Activated T-helper 1 cell treated with anti-CD3 and anti-CD28 coated beads, Interleukin-12 subunit alpha, Interleukin-12 subunit beta, Interleukin-2, Interleukin-4 antibody, amounts not matched to agents 30 ng/mL and 10 ng/mL and 1 ng/mL, durations not matched to agents 14 hours and 24 hours and 36 hours (primary cell): ENCODE data around the gene TJP3. TPM values are rescaled to one million over a fixed set of nuclear protein-coding genes. Genes with fewer than 3 reads are reported as not detected.
A peak's percentile ranks its signal among the peaks of the same experiment; 100 is the strongest.

Experiments used
- DNase-seq: peaks from one replicate; pipeline ENCODE4 v3.0.0; 2021; ENCODE audit warnings: low spot score
- H3K27ac Mint-ChIP-seq: one replicate; pipeline ENCODE4 v1.8.0; 2021; ENCODE audit warnings: mild to moderate bottlenecking, mixed read lengths
- H3K27me3 Mint-ChIP-seq: one replicate; pipeline ENCODE4 v1.8.0; 2022; ENCODE audit warnings: mild to moderate bottlenecking, moderate library complexity, mixed read lengths; ENCODE audit not compliant: insufficient read depth
- H3K36me3 Mint-ChIP-seq: one replicate; pipeline ENCODE4 v1.8.0; 2021; ENCODE audit warnings: low read depth, mixed read lengths
- H3K4me1 Mint-ChIP-seq: one replicate; pipeline ENCODE4 v1.8.0; 2021; ENCODE audit warnings: low read depth, mixed read lengths
- H3K4me3 Mint-ChIP-seq: one replicate; pipeline ENCODE4 v1.8.0; 2021; ENCODE audit warnings: mild to moderate bottlenecking, moderate library complexity, mixed read lengths
- H3K9me3 Mint-ChIP-seq: one replicate; pipeline ENCODE4 v1.8.0; 2021; ENCODE audit warnings: mixed read lengths
- intact Hi-C: fragments of 100-400 bp; cut with micrococcal nuclease; formaldehyde crosslinking; loops from one replicate; pipeline ENCODE4 v1.15.1; 2024
- total RNA-seq: library from RNA; stranded (reverse); gene quantifications from 2 replicates; pipeline ENCODE4 v1.2.3, GENCODE V29; 2022

TJP3 gene
- total RNA-seq, 1 donor from 2014 or later = 0.08 TPM

DNA sequence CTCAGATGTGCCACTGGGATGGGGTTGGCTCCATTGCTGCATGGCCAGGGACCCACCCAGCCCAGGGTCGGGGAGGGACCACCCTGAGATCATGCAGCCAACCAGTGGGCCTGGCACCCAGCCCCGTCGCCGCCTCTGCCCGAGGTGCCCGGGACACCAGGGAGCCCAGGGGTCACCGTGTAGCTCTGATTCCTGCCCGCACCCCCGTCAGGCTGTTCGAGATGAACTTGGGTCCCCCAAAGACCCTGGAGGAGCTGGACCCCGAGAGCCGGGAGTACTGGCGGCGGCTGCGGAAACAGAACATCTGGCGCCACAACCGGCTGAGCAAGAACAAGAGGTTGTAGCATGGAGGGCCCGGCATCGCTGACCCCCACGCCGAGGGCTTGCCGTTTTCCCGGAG, 58.9 kb downstream of the TJP3 start:
- intact Hi-C loops = no loop called here
- Mint-ChIP-seq H3K4me3 (no peak overlapping the region), H3K27me3 (peaks cover 2% of the 10 kb centered on the region), H3K36me3 (peaks cover 17% of the 10 kb centered on the region), H3K27ac (no peak overlapping the region), H3K4me1 (peaks cover 20% of the 10 kb centered on the region), H3K9me3 (no peaks in the 10 kb centered on the region)
- DNase-seq = no peak

DNA sequence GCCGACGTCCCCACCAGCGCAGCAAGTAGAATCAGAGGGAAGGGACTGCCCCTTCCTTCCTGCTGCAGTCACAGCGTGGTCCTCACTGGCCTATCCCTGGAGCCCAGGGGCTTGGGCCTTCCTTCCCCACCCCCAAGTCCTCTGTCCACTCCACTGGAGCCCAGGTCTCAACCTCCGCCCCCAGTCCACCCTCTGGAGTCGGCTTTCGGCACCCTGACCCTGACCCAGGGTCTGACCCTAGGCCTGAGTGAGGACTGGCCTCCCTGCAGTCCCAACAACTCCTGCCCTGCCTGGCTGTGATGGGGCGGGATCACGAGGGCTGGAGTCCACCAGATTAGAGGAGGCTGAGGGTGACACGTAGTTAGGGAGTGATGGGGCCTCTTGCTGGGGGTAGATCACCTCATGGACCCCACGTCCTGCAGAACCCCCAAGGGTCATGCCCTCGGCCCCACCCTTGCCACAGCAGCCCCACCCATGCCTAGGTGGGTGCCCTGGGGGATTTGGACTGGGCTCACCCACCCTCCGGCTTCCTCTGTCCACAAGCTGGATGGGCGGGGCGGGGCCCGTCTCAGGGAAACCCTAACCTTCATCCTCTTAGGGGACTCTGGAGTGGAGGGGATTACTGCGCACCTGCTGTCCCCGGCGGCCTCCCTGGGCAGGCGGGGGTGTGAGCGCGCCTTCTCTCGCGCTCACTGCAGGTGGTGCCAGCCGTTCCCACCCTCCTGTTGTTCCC, 60.0 kb downstream of the TJP3 start:
- H3K9me3 Mint-ChIP-seq = no peaks in the 10 kb centered on the region
- H3K36me3 Mint-ChIP-seq = peaks cover 13% of the 10 kb centered on the region
- H3K27ac Mint-ChIP-seq = no peak overlapping the region
- DNase-seq = no peak
- no peaks in the 10 kb centered on the region for H3K27me3 Mint-ChIP-seq
- H3K4me3 Mint-ChIP-seq = no peak overlapping the region
- peaks cover 10% of the 10 kb centered on the region for H3K4me1 Mint-ChIP-seq
- intact Hi-C loops = no loop called here

DNA sequence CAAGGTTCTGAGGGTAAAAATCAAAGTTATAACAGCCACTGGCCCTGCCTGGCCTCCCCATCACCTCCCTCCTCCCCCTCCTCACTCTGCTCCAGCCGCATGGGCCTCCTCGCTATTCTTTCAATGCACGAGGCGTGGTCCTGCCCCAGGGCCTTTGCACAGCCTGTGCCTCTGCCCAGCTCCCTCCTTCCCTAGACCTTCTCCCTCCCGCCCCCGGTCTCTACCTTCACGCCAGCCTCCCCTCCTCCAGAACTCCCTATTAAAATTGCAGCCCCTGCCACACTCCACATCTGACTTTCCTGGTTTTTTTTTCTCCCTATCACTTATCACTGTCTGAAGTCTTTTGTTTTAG, 60.5 kb downstream of the TJP3 start:
- H3K4me3 Mint-ChIP-seq = no peak overlapping the region
- DNase-seq = no peak
- peaks cover under 1% of the 10 kb centered on the region for H3K27me3 Mint-ChIP-seq
- no peaks in the 10 kb centered on the region for H3K9me3 Mint-ChIP-seq
- intact Hi-C loops = no loop called here
- peak overlapping the region; percentile 63 for H3K27ac Mint-ChIP-seq
- H3K36me3 Mint-ChIP-seq = peaks cover 13% of the 10 kb centered on the region
- peaks cover 8% of the 10 kb centered on the region for H3K4me1 Mint-ChIP-seq

DNA sequence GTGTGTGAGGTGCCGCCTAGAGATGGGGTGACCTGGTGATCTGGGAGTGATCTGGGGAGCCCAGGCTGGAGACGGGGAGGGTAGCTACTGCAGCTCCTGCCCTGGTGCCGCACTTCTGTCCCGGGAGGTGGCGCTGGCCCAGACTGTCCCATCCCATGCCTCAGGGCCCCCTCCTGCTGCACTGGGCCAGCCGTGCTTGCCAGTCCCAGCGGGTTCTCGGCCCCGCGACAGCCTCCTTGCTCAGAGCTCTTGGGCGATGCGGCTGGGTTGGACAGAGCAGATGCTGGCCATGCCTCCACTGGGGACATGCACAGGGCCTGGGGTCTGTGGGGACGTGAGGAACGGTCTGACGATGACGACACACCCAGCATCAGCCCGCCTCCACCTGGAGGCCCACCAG, 61.3 kb downstream of the TJP3 start:
- no peak for DNase-seq
- peaks cover 13% of the 10 kb centered on the region for H3K36me3 Mint-ChIP-seq
- H3K27ac Mint-ChIP-seq = no peak overlapping the region
- H3K27me3 Mint-ChIP-seq = peaks cover 2% of the 10 kb centered on the region
- intact Hi-C loops = no loop called here
- H3K9me3 Mint-ChIP-seq = no peaks in the 10 kb centered on the region
- H3K4me1 Mint-ChIP-seq = peaks cover 8% of the 10 kb centered on the region
- no peak overlapping the region for H3K4me3 Mint-ChIP-seq

DNA sequence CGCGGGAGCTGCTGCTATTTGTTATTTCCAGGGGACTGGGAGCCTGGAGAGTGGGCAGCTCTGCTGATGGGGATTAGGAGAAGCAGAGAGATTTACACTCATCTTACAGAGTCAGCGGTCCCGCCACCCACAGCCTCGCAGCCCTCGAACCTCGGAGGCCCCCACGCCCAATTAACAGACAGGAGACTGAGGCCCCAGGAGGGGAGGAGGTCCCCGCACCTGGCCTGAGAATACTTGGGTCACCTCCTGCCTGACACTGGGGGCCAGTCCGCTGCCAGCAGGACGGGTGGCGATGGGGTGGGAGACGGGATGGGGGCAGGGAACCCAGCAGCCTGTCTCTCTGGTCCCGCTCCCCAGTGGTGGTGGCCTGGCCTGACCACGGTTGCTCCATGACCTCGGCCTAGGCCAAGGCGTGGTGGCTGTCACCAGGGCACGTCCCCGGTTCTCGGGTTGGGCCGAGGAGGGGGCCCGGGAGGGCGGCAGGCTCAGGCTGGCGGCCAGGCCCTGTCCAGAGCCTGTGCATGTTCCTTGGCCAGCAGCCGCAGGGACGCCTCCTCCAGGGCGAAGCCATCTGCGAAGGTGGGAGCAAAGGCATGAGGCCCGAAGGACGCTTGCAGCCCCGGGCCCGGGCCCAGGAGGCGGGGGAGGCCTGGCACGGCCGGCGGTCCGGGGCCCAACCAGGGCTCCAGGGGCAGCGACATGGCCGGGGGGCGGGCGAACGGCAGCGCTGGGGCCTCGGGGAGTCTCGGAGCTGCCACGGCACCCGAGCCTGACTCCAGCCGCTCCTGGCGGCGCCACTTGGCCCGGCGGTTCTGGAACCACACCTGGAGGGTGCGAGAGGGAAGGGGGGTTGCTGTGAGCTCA, 62.2 kb downstream of the TJP3 start:
- Mint-ChIP-seq H3K4me3 (no peak overlapping the region), H3K9me3 (no peaks in the 10 kb centered on the region), H3K36me3 (peaks cover 13% of the 10 kb centered on the region), H3K27me3 (peaks cover 2% of the 10 kb centered on the region), H3K4me1 (peaks cover 8% of the 10 kb centered on the region), H3K27ac (no peak overlapping the region)
- DNase-seq = no peak
- intact Hi-C loops = no loop called here

DNA sequence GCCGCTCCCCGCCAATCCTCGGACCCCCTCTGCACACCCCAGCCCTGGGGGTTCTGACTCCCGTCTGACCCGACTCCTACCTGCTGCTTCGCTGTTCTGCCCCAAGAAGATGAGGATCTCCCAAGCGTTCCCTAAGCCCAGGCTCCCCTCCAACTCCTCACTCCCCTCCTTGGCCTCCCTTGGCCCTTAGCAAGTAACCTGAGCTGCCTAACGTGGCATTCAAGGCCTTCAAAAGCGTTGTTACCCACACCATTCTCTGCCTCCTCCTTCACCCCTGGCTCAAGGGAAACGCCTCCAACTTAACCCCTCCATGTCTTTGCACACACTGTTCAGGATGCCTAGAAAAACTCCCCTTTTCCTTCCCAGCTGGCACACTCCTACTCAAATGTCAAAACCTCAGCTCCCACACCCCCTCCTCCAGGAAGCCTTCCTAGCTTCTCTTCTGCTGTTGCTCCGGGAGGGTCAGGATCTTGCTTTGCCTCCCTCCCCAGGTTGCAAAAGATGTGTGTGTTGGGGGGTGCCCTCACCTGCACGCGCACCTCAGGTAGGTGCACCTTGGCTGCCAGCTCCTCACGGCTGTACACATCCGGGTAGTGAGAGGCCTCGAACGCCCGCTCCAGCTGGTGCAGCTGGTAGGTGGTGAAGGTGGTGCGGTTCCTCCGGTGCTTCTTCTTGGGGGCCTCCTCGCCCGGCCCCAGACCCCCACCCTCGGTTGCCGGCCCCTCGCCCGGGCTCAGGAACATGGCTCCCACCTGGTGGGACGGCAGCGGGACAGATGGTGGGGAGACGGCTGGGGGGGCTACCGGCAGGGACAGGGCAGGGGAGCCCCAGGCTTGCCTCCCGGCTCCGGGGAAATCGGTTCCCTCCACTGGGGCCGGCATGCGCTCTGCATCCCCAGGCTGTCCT, 63.1 kb downstream of the TJP3 start:
- Mint-ChIP-seq H3K4me1 (peaks cover 7% of the 10 kb centered on the region), H3K9me3 (no peaks in the 10 kb centered on the region), H3K36me3 (peaks cover 12% of the 10 kb centered on the region), H3K27ac (no peak overlapping the region), H3K27me3 (peaks cover 2% of the 10 kb centered on the region), H3K4me3 (no peak overlapping the region)
- DNase-seq = no peak
- intact Hi-C loops = no loop called here

DNA sequence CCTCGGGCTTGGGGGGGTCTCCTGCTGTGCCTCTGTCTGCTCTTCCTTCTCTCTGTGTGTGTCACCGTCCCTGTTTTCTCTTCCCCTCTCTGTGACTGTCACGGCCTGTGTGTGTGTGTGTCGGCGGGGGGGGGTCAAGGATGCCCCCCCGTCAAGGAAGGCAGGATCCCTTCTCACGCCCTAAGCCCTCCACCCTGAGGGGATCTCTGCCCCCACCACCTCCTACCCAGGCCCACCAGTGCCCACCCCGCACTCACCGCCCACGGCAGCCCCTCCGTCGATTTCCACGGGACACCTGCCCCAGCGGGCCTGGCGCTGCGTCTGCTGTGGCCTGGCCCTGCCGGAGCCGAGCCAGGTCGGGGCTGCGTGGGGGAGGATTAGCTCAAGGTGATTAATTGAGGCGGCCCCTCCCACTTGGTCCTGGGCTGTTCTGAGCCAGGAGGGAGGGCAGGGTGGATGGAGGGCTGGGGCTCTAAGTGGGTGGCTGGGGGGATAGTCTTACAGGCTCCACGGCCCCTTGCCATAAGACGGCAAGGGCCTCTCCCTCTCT, 63.8 kb downstream of the TJP3 start, which contains the start of gene RAX2:
RAX2 (minus strand) TSS at position 323 of the 550 bp plus-strand sequence. CDS start 486 bp downstream, outside the sequence.
- H3K27me3 Mint-ChIP-seq = peaks cover 2% of the 10 kb centered on the region

DNA sequence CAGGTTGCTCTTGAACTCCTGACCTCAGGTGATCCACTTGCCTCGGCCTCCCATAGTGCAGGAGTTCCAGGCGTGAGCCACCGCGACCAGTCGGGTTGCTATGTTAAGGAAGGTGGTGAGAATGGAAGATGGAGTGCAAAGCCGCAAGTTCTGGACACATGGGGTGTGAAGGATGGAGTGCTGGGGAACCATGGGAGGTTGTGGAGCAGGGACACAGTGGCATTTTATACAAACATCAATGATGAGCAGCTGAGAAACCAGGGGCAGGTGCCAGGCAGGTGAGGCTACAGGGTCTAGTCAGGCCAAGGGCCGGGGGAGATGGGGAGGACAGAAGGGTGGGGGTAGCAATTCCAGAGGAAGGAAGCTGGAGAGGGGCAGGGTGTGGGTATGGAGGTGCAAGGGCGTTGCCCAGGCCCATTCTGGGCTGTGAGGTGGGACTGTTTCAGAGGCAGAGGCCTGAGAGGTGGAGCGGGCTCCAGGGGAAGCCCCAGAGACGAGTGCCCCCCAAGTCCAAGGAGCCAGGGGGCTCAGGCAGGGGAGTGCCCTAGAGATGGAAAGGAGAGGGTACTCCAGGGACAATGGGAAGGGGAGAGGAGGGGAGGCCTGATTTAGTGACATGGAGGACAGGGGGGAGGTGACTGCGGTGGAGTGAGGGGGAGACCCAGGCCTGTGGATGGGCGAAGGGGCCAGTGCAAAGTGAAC, 65.8 kb downstream of the TJP3 start:
- no peak overlapping the region for H3K27ac Mint-ChIP-seq
- H3K4me1 Mint-ChIP-seq = no peaks in the 10 kb centered on the region
- intact Hi-C loops = no loop called here
- H3K9me3 Mint-ChIP-seq = no peaks in the 10 kb centered on the region
- no peak for DNase-seq
- peaks cover 2% of the 10 kb centered on the region for H3K36me3 Mint-ChIP-seq
- peaks cover 2% of the 10 kb centered on the region for H3K27me3 Mint-ChIP-seq
- H3K4me3 Mint-ChIP-seq = no peak overlapping the region

More for the DNA sequence above, 63.8 kb downstream of the TJP3 start, which contains the start of gene RAX2:
- Mint-ChIP-seq H3K36me3 (peaks cover 6% of the 10 kb centered on the region), H3K4me1 (no peaks in the 10 kb centered on the region), H3K4me3 (no peak within 1 kb of the TSS), H3K9me3 (no peaks in the 10 kb centered on the region), H3K27ac (no peak within 1 kb of the TSS)
- intact Hi-C loops = no loop called here
- DNase-seq = no peak

DNA sequence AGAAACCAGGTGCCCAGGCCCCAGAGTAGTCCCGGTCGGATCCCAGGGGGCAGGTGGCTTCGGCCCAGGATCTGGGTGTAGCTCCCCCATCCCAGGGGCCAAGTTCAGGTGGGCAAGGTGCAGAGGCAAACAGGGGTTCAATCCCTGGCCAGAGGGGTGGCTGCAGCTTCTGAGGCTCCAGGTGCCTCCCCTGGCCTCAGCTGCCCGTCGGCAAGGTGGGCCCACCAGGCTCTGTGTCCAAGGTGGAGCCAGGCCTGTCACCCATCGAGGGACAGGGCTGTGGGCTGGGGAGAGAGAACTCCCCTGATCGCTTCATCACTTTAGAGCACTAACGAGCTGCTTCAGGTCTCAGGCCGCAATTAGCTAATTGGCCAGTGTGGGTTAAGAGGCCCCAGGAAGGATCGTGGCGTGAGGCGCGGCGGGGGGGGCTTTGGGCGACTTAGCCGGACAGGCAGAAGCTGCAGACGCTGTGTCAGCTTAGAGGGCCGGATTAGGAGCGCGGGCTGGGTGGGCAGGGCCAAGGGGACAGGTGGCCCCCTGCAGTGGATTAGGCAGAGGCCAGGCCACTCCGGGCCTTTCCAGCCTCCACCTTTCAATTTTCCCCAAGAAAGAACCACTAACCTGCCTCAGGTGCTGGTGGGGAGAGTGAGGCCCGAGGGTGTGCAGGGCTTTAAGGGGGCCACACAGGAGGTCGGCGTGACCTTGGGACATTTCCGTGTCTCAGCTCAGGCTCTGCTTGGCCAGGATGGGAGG, 66.6 kb downstream of the TJP3 start:
- H3K27ac Mint-ChIP-seq = no peak overlapping the region
- peaks cover 2% of the 10 kb centered on the region for H3K36me3 Mint-ChIP-seq
- no peaks in the 10 kb centered on the region for H3K4me1 Mint-ChIP-seq
- H3K4me3 Mint-ChIP-seq = no peak overlapping the region
- intact Hi-C loops = no loop called here
- H3K9me3 Mint-ChIP-seq = no peaks in the 10 kb centered on the region
- no peak for DNase-seq
- H3K27me3 Mint-ChIP-seq = peaks cover 2% of the 10 kb centered on the region

DNA sequence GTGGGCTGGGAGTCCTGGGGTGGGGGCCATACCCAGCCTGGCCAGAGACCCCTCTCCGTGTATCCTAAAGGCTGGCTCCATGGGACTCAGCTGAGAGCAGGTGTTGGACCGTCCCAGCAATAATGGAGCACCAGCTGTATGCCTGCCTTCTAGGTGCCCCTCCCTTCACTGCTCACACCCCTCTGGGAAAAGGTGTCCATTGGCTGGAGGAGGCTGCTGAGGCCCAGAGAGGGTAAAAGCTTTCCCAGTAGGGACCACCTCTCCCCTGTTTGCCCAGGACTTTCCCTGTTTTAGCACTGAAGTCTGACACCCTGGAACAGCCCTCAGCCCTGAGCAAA, 67.2 kb downstream of the TJP3 start:
- H3K4me3 Mint-ChIP-seq = no peak overlapping the region
- no peak overlapping the region for H3K27ac Mint-ChIP-seq
- no peaks in the 10 kb centered on the region for H3K4me1 Mint-ChIP-seq
- intact Hi-C loops = no loop called here
- peaks cover 2% of the 10 kb centered on the region for H3K27me3 Mint-ChIP-seq
- no peaks in the 10 kb centered on the region for H3K9me3 Mint-ChIP-seq
- H3K36me3 Mint-ChIP-seq = peaks cover 2% of the 10 kb centered on the region
- no peak for DNase-seq

DNA sequence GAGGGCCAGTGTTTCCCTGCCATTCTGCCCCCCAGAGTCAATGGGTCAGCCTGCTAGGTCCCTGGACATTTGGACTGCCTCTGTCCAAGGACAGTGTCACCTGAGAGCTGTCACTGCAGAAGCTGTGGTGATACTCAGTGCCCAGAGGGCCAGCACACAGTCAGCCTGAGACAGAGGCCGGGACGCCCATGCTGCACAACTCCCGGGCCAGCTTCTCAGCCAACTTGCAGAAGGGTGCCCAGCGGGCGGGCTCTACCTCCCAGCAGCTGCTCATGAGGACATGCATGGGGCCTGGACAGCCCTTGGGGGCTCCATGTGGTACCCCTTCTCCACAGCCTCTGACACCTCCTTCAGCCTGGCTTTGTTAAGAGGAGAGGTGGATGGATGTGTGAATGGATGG, 67.6 kb downstream of the TJP3 start:
- H3K4me3 Mint-ChIP-seq = no peak overlapping the region
- H3K36me3 Mint-ChIP-seq = peaks cover 2% of the 10 kb centered on the region
- intact Hi-C loops = no loop called here

More for the DNA sequence above, 67.6 kb downstream of the TJP3 start:
- Mint-ChIP-seq H3K9me3 (peaks cover 1% of the 10 kb centered on the region), H3K27ac (no peak overlapping the region), H3K27me3 (peaks cover 2% of the 10 kb centered on the region), H3K4me1 (no peaks in the 10 kb centered on the region)
- DNase-seq = no peak
